GM12872 (cell line): ENCODE measurements around the gene FOXJ2.

Source experiments
- CTCF ChIP-seq: IDR thresholded peaks from 3 replicates; pipeline ENCODE4 v1.5.1; 2011; ENCODE audit warnings: low read depth, mild to moderate bottlenecking, low read length, moderate library complexity; ENCODE audit not compliant: insufficient read depth

The FOXJ2 gene

GRCh38 chr12:8032242-8033152 lies at the start of gene FOXJ2:
Gene FOXJ2 (plus strand): TSS chr12:8032716. CDS start chr12:8039833, 7,117 bp downstream.
- no peak for TF ChIP-seq CTCF

- no peak for TF ChIP-seq CTCF
Measured at GRCh38 chr12:7984900-7985299, 47.6 kb upstream of the FOXJ2 start.

DNA sequence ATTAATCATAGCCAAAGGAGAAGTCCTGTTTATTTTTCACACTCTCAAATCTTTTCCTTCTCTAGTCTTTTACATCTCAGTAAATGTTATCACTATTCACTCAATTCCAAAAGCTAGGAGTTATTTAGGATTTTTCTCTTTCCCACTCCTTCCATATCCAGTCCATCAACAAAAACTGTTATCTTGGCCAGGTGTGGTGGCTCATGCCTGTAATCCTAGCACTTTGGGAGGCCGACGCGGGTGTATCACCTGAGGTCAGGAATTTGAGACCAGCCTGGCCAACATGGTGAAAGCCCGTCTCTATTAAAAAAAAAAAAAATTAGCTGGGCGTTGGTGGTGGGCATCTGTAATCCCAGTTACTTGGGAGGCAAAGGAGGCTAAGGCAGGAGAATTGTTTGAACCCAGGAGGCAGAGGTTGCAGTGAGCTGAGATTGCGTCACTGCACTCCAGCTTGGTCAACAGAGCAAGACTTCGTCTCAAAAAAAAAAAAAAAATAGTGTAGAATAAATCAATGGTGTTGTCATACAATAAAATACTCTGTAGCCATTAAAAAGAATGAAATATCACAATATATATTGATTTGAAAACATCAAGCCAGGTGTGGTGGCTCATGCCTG lies 46.6 kb upstream of the FOXJ2 start:
- TF ChIP-seq CTCF: no peak

GRCh38 chr12:7989827-7990491 lies 42.6 kb upstream of the FOXJ2 start:
- no peak for TF ChIP-seq CTCF

- TF ChIP-seq CTCF: no peak
Measured at GRCh38 chr12:7991535-7991934, 41.0 kb upstream of the FOXJ2 start.

- TF ChIP-seq CTCF: no peak
Measured at GRCh38 chr12:7994731-7995205, 37.7 kb upstream of the FOXJ2 start.

GRCh38 chr12:7995266-7995963 lies 37.1 kb upstream of the FOXJ2 start:
- peak; percentile 68 for TF ChIP-seq CTCF
